Measurements from ENCODE around the gene LHFPL6.

The LHFPL6 gene

GRCh38 chr13:39297023-39297422, 306.0 kb downstream of the LHFPL6 start:
- DNase-seq: no peak

- no peak for DNase-seq
These were observed 306.8 kb downstream of the LHFPL6 start for GRCh38 chr13:39296193-39296592.
